GDM1 (cell line): Measurements from ENCODE around the gene SHANK1.
"Not testable (repeated sequence)": the region's sequence is repeated elsewhere in the genome, so short reads cannot be mapped to it uniquely, and the experiment has no call there.

Source experiments
- DNase-seq: peaks from one replicate; lab custom pipeline; 2025; lab: John Stamatoyannopoulos, UW

Gene SHANK1

DNA sequence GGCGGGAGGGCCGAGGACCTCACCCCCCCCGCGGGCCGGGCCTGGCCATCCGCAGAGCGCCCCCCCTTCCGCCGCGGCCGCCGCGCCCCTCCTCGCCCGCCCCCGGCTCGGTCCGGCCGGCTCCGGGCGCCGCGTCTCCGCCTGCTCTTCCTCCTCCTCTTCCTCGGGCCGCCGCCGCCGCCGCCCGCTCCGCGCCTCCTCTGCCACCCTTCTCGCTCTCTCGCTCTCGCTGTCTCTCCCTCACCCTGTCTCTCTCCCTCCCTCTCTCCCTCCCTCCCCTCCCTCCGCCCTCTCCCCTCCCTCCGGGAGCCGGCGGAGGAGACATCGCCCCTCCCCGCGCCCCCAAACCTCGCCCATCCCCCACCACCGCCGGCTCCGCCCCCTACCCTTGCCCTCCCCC is at the start of gene SHANK1:
SHANK1 (minus strand) TSS at position 237 of the 400 bp plus-strand sequence. CDS start 2,883 bp downstream, outside the sequence.
- DNase-seq, result no peak

GRCh38 chr19:50768277-50768676 is 48.7 kb upstream of the SHANK1 start:
- DNase-seq, result no peak

GRCh38 chr19:50767263-50767662 is 47.7 kb upstream of the SHANK1 start:
- not testable (repeated sequence) for DNase-seq

DNA sequence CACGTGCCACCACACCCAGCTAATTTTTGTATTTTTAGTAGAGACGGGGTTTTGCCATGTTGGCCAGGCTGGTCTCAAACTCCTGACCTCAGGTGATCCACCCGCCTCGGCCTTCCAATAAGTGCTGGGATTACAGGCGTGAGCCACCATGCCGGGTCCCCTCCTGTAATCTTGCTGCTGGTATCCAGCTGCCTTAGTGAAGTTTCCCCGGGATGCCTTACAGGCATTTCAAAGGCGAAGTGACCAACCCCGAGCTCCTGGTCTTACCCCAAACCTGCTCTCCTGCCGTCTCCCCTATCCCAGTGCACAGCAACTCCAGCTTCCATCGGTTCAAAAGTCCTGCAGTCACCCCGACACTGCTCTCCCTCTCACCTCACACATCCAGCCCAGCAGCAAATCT is 47.1 kb upstream of the SHANK1 start:
- not testable (repeated sequence) for DNase-seq

- no peak for DNase-seq
Measured at GRCh38 chr19:50764409-50764808, 44.8 kb upstream of the SHANK1 start.

DNA sequence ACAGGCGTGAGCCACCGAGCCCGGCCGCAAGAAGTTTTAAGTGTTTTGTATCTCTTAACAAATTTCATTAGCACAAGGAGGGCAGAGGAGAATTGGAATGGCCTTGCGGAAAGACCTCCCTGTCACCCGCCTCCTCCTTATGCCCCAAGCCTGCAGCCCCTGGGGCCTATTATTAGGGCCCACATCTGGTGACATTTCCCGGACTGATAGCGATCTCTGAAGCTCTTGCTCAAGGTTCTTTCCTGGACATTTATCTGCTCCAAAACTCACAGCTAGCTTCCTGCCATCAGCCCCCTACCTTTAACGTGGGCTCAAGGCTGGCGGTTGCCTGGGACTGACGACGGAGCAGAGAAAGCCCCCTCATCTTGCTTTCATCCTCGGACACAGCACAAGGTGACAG is 43.9 kb upstream of the SHANK1 start:
- not testable (repeated sequence) for DNase-seq

GRCh38 chr19:50761501-50761900 is 41.9 kb upstream of the SHANK1 start:
- not testable (repeated sequence) for DNase-seq

GRCh38 chr19:50759886-50760285 is 40.3 kb upstream of the SHANK1 start:
- DNase-seq, result no peak

GRCh38 chr19:50759076-50759475 is 39.5 kb upstream of the SHANK1 start:
- DNase-seq, result not testable (repeated sequence)

DNA sequence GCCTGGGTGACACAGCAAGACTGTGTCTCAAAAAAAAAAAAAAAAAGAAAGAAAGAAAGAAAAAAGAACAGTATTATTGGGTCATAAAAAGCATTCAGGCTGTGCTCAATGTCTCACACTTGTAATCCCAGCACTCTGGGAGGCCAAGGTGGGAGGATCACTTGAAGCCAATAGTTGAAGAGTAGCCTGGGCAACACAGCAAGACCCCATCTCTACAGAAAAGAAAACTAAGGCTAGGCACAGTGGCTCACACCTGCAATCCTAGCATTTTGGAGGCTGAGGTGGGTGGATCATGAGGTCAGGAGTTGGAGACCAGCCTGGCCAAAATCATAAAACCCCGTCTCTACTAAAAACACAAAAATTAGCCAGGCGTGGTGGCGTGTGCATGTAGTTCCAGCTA is 38.0 kb upstream of the SHANK1 start:
- DNase-seq, result not testable (repeated sequence)

GRCh38 chr19:50756244-50756643 is 36.6 kb upstream of the SHANK1 start:
- DNase-seq, result not testable (repeated sequence)

DNA sequence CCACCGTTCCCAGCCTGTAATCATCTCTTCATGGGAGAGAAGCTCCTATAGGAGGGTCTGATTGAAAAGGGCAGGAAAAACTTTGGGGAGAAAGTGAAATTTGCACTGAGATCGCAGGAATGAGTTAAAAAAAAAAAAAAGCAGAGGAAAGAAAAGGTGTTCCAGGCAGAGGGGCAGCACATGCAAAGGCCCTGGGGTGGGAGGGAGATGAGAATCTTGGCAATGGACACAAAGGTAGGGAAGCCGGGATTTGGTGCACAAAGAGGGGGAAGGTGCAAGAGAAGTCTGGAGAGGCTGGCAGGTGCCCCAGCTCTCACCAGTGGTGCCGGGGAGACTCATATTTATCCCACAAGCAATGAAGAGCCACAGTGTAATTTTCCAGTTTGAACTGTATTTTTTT is 34.3 kb upstream of the SHANK1 start:
- no peak for DNase-seq

- DNase-seq, result no peak
Measured at GRCh38 chr19:50750010-50750409, 30.4 kb upstream of the SHANK1 start.

DNA sequence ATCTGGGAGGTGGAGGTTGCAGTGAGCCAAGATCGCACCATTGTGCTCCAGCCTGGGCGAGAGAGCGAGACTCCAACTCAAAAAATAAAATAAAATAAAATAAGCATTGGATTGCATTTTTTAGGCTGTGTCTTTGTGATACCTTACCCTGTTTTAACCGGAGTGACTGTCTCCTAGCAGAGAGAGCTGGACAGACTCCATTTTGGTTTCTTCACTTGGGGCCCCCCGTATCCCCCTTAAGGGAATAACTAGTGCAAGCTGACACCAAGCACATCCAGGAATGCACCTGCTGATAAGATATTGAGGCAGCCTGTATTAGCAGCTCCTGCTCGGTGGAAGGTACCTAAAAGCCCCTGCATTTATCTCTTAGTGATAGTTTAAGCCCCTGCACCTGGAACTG is 29.9 kb upstream of the SHANK1 start:
- no peak for DNase-seq

DNA sequence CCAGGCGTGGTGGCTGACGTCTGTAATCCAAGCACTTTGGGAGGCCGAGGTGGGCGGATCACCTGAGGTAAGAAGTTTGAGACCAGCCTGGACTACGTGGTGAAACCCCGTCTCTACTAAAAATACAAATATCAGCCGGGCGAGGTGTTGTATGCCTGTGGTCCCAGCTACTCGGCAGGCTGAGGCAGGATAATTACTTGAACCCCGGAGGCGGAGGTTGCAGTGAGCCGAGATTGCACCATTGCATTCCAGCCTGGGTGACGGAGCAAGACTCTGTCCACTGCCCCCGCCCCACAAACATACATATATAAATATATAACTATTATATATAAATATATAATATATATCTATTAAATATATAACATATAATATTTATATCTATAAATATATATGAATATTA is 27.5 kb upstream of the SHANK1 start:
- not testable (repeated sequence) for DNase-seq

DNA sequence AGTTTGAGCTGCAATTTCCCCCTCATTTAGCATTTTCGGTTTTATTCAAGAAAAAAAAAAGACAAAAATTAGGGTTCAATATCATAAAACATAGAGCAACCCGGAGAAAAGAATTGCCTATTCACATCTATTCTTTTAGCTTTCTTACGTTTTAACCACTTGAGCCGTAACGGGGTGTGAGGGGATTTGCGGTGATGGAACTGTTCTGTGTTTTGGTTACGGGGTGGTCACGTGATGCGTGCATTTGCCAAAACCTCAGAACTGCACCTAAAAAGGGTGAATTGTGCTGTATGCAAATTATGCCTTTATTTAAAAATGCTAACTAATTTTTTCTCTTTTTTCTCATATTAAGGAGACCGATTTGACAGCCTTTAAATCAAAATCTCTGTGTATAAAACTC is 25.6 kb upstream of the SHANK1 start:
- no peak for DNase-seq

DNA sequence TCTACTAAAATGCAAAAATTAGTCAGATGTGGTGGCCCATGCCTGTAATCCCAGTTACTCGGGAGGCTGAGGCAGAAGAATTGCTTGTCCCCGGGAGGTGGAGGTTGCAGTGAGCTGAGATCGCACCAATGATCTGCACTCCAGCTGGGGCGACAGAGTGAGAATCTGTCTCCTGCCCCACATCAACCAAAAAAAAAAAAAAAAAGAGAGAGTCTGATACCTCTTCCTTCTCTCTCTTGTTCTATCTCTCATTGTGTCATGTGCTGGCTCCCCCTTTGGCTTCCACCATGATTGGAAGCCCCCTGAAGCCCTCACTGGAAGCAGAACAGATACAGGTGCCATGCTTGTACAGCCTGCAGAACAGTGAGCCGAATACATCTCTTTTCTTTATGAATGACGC is 23.9 kb upstream of the SHANK1 start:
- no peak for DNase-seq

DNA sequence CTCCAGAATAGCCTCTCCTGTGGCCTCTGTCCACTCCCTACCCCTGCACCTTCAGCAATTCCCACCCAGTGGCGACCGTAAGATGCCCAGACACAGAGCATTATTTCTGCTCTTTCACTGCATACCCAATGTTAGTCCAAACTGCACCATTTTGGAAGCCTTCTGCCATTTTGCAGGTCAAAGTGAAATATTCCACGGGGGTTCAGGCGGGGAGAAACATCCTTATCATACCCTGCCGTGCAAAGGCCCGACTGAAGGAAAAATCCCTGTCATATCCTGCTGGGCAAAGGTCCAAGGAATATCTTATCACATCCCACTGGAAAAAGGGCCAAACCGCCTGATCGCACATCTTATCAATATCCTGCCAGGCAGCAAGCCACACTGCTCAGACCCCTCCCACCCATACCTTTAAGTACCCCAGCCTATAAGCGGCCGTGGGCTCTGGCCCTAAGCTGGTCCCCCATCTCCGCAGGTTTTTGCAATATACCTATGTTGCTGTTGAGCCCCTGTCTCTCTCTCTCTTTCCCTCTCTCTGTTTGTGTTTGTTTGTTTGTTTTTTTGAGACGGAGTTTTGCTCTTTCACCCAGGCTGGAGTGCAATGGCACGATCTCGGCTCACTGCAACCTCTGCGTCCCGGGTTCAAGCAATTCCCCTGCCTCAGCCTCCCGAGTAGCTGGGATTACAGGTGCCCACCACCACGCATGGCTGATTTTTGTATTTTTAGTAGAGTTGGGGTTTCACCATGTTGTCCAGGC is 21.8 kb upstream of the SHANK1 start:
- no peak for DNase-seq

GRCh38 chr19:50739914-50740426 is 20.4 kb upstream of the SHANK1 start:
- DNase-seq, result no peak

DNA sequence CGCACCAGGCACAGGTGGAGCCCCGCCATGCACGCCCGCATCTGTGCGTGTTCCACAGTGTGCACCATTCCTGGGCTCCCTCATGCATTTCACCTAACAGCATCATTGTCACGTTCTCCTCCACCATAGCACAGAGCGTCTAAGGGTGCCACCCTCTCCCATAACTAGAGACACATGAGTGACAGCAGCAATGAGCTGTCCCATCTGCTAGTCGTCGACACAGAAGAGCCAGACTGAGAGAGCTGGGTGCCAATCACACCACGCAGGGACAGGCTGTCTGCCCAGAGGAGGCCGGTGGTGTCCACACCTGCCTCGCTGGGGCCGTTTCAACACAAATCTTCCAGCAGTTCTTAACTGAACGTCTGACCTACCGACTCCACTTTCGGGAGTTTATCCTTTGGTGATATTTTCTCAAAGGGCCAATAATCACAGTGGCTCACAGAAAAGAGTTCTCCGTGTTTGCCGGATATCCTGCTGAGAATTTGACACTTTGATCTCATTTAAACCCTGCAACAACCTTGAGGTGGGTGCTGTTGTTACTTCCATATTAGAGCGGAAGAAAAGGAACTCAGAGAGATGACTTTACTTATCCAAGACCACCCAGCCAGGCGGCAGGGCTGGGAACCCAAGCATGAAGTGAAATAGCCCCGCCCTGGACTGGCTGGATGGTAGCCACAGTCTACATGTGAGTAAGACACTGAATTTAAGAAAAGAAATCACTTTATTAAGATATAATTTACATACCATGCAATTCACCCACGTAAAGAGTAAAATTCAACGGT is 19.7 kb upstream of the SHANK1 start:
- DNase-seq, result no peak

DNA sequence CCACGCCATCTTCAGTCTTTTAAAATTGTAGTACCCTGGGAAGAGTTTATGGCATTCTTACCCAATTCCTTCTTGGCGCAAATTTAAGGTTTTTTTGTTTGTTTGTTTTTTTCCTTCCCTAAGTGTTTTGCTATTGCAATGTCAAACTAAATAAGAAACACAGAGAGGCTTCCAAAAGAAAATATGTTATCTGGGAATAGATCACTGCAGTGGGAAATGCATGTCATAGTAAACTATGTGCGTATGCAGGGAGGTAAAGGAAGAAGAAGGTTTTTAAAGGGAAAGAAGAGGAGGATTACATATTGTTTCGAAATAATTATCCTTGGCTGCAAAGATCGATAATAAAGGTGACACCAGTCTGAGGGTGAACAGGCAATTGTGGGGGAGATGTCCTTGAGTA is 16.7 kb upstream of the SHANK1 start:
- DNase-seq, result no peak

- no peak for DNase-seq
Measured at GRCh38 chr19:50735869-50736268, 16.3 kb upstream of the SHANK1 start.

DNA sequence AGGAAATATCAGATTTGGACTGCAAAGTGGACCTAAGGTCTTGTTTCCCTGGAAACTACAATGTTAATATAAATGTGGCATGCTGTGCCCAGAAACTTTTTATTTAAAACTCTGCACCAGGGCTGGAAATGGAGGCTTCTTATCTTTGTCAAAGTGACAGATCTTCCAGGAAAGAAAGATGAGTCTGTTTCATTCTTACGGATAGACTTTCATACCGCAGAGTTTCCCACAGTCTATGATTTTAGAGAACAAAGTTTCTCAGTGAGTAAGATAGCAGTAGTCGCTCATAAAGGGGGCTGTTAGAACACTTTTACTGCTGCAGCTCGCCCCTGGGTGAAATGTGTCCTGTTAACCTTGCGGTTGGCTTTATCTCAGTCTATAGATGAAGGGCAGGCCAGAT is 10.3 kb upstream of the SHANK1 start:
- no peak for DNase-seq
